ENCODE data around the gene MLN.

The MLN gene

GRCh38 chr6:33781131-33781975 is 22.4 kb downstream of the MLN start:
- no peak for DNase-seq (ENCODE audit: insufficient read length, low spot score)
- no peak for TF ChIP-seq CTCF (IDR thresholded peaks at IDR 0.05; ENCODE audit: insufficient read depth, missing control alignments)
- no peak for FAIRE-seq

- no peak for TF ChIP-seq CTCF (IDR thresholded peaks at IDR 0.05; ENCODE audit: insufficient read depth, missing control alignments)
- DNase-seq (ENCODE audit: insufficient read length, low spot score) (no peak), FAIRE-seq (no peak)
These were observed 23.9 kb downstream of the MLN start for GRCh38 chr6:33779895-33780294.

- DNase-seq (ENCODE audit: insufficient read length, low spot score): no peak
- TF ChIP-seq CTCF (IDR thresholded peaks at IDR 0.05; ENCODE audit: insufficient read depth, missing control alignments): no peak
- FAIRE-seq: no peak
These were observed 24.5 kb downstream of the MLN start for GRCh38 chr6:33779290-33779689.

GRCh38 chr6:33778444-33779121 is 25.2 kb downstream of the MLN start:
- no peak for TF ChIP-seq CTCF (IDR thresholded peaks at IDR 0.05; ENCODE audit: insufficient read depth, missing control alignments)
- DNase-seq (ENCODE audit: insufficient read length, low spot score) (no peak), FAIRE-seq (no peak)

GRCh38 chr6:33777398-33778388 is 26.1 kb downstream of the MLN start:
- FAIRE-seq: no peak
- no peak for TF ChIP-seq CTCF (IDR thresholded peaks at IDR 0.05; ENCODE audit: insufficient read depth, missing control alignments)
- no peak for DNase-seq (ENCODE audit: insufficient read length, low spot score)

GRCh38 chr6:33776764-33777163 is 27.0 kb downstream of the MLN start:
- TF ChIP-seq CTCF (IDR thresholded peaks at IDR 0.05; ENCODE audit: insufficient read depth, missing control alignments): no peak
- FAIRE-seq: no peak
- DNase-seq (ENCODE audit: insufficient read length, low spot score): no peak
